Amygdala (tissue), 56 donors: Measurements from ENCODE around the gene POFUT2.
A peak's percentile ranks its signal among the peaks of the same experiment; 100 is the strongest.
"Not testable (repeated sequence)": the region's sequence is repeated elsewhere in the genome, so short reads cannot be mapped to it uniquely, and the experiment has no call there.

ENCODE experiments used
- DNase-seq, 56 donors: peaks; one replicate each; lab custom pipeline; 2025; lab: John Stamatoyannopoulos, UW

POFUT2 gene

GRCh38 chr21:45313015-45313414, 25.3 kb upstream of the POFUT2 start:
- DNase-seq: no peak

GRCh38 chr21:45312296-45312695, 24.6 kb upstream of the POFUT2 start:
- no peak for DNase-seq

- no peak for DNase-seq
Measured at GRCh38 chr21:45310459-45310858, 22.8 kb upstream of the POFUT2 start.

- no peak for DNase-seq
Measured at GRCh38 chr21:45309987-45310381, 22.3 kb upstream of the POFUT2 start.

- DNase-seq: peak in 13 of 56 donors; percentile 11 to 62 (median 34)
Measured at GRCh38 chr21:45309069-45309986, 21.6 kb upstream of the POFUT2 start.

- no peak for DNase-seq
Measured at GRCh38 chr21:45308194-45309068, 20.7 kb upstream of the POFUT2 start.

GRCh38 chr21:45307597-45308158, 20.0 kb upstream of the POFUT2 start:
- not testable (repeated sequence) for DNase-seq

GRCh38 chr21:45306832-45307571, 19.3 kb upstream of the POFUT2 start:
- DNase-seq: peak in 55 of 56 donors; percentile 33 to 97 (median 84)

- DNase-seq: no peak
Measured at GRCh38 chr21:45306453-45306831, 18.7 kb upstream of the POFUT2 start.

GRCh38 chr21:45305836-45306235, 18.1 kb upstream of the POFUT2 start:
- DNase-seq: no peak

- DNase-seq: no peak
Measured at GRCh38 chr21:45304945-45305344, 17.2 kb upstream of the POFUT2 start.

GRCh38 chr21:45304476-45304830, 16.8 kb upstream of the POFUT2 start:
- no peak for DNase-seq

GRCh38 chr21:45303751-45304475, 16.2 kb upstream of the POFUT2 start:
- no peak for DNase-seq

GRCh38 chr21:45303091-45303615, 15.5 kb upstream of the POFUT2 start:
- no peak for DNase-seq

GRCh38 chr21:45302082-45303061, 14.7 kb upstream of the POFUT2 start:
- no peak for DNase-seq

- no peak for DNase-seq
Measured at GRCh38 chr21:45301521-45302081, 13.9 kb upstream of the POFUT2 start.

GRCh38 chr21:45300786-45301520, 13.3 kb upstream of the POFUT2 start:
- DNase-seq: no peak
